Common myeloid progenitor, CD34-positive (primary cell): ENCODE results near the gene ARMC5.

ENCODE experiments used
- CTCF ChIA-PET: fragments of 350-600 bp; sonication (Branson Sonifier 250); formaldehyde crosslinking; loops from one replicate; lab custom pipeline; 2021; ENCODE audit warnings: antibody characterized with exemption; lab: Charles Lee
- POLR2A ChIA-PET: fragments of 350-600 bp; sonication (Branson Sonifier 250); formaldehyde crosslinking; loops from one replicate; lab custom pipeline; 2021; ENCODE audit warnings: antibody characterized with exemption; lab: Charles Lee
- DNase-seq, 3 donors: peaks; one replicate each; pipeline versions ENCODE4 v3.0.0 to v3.0.0-alpha.2; 2013
- H3K27ac ChIP-seq, 2 experiments: 1 replicate in 1 of 2; 2 replicates in 1 of 2; pipeline ENCODE4 v1.7.0; 2013; ENCODE audit warnings: inconsistent platforms in 2 of 2, low read length in 2 of 2, mild to moderate bottlenecking in 2 of 2, low read depth in 1 of 2, moderate library complexity in 1 of 2; ENCODE audit not compliant: severe bottlenecking in 2 of 2, insufficient read depth in 1 of 2, poor library complexity in 1 of 2
- H3K27me3 ChIP-seq, 5 experiments: replicated peaks in 2 of 5; 1 replicate in 3 of 5; 2 replicates in 2 of 5; pipeline versions ENCODE4 v1.6.1 to v1.7.0; 2013; ENCODE audit warnings: low read length in 4 of 5, mild to moderate bottlenecking in 2 of 5, moderate library complexity in 2 of 5, inconsistent platforms in 1 of 5; ENCODE audit not compliant: insufficient read depth in 5 of 5, control insufficient read depth in 4 of 5
- H3K36me3 ChIP-seq, 4 experiments: 1 replicate in 2 of 4; 2 replicates in 2 of 4; pipeline versions ENCODE4 v1.6.1 to v1.7.0; 2013; ENCODE audit warnings: low read length in 3 of 4, control low read depth in 1 of 4, mild to moderate bottlenecking in 1 of 4; ENCODE audit not compliant: control insufficient read depth in 4 of 4, insufficient read depth in 4 of 4
- H3K4me1 ChIP-seq, 4 experiments: 1 replicate in 3 of 4; 2 replicates in 1 of 4; pipeline versions ENCODE4 v1.6.1 to v1.7.1; 2013; ENCODE audit warnings: low read length in 3 of 4, mild to moderate bottlenecking in 3 of 4, control low read depth in 1 of 4, inconsistent platforms in 1 of 4, moderate library complexity in 1 of 4; ENCODE audit not compliant: control insufficient read depth in 4 of 4, insufficient read depth in 4 of 4; ENCODE audit errors: control extremely low read depth in 1 of 4
- H3K4me3 ChIP-seq, 7 experiments: 1 replicate in 4 of 7; 2 replicates in 3 of 7; pipeline versions ENCODE4 v1.5.1 to v1.7.0; 2013; ENCODE audit warnings: mild to moderate bottlenecking in 7 of 7, low read length in 6 of 7, moderate library complexity in 6 of 7, inconsistent platforms in 2 of 7, low read depth in 2 of 7, control low read depth in 1 of 7; ENCODE audit not compliant: insufficient read depth in 4 of 7, control insufficient read depth in 1 of 7; ENCODE audit errors: extremely low read depth in 1 of 7
- H3K9me3 ChIP-seq, 5 experiments: 1 replicate in 4 of 5; 2 replicates in 1 of 5; pipeline versions ENCODE4 v1.6.1 to v1.7.1; 2013; ENCODE audit warnings: low read length in 4 of 5, mild to moderate bottlenecking in 2 of 5, inconsistent platforms in 1 of 5, low read depth in 1 of 5, moderate library complexity in 1 of 5; ENCODE audit not compliant: control insufficient read depth in 4 of 5, insufficient read depth in 2 of 5; ENCODE audit errors: control extremely low read depth in 1 of 5
- WGBS: methylation state at CpG from one replicate; pipeline ENCODE4 v1.1.5; 2013; ENCODE audit not compliant: insufficient coverage; 5-methylcytosine and 5-hydroxymethylcytosine counted together

Gene ARMC5

GRCh38 chr16:31472709-31473203 is 13.5 kb downstream of the ARMC5 start:
- POLR2A ChIA-PET, result no interaction called here
- no peaks in the 10 kb centered on the region for H3K9me3 ChIP-seq

GRCh38 chr16:31473264-31473984 is 14.1 kb downstream of the ARMC5 start:
- H3K4me3 ChIP-seq, result no peak overlapping the region
- CTCF ChIA-PET, result interaction anchor here (1.0 kb wide), 1 partner anchor 62 kb away, joined by 3 read pairs; no protein-coding TSS in a partner anchor

More at GRCh38 chr16:31472709-31473203, 13.5 kb downstream of the ARMC5 start:
- H3K36me3 ChIP-seq, result peaks cover 0 to 12% (median 0%) of the 10 kb centered on the region in 4 experiments
- 53% methylated on average over 17 of the region's 20 CpGs for WGBS
- H3K27ac ChIP-seq, result no peak overlapping the region
- no peaks in the 10 kb centered on the region for H3K27me3 ChIP-seq
- CTCF ChIA-PET, result interaction anchor here (1.0 kb wide), 1 partner anchor 62 kb away, joined by 3 read pairs; no protein-coding TSS in a partner anchor
- DNase-seq, result peak; percentile 83 to 95 (median 95)
- peaks cover 8 to 55% (median 33%) of the 10 kb centered on the region in 4 experiments for H3K4me1 ChIP-seq
- H3K4me3 ChIP-seq, result peak overlapping the region in 5 of 7 experiments; percentile 46 to 76 (median 68)

GRCh38 chr16:31474173-31474714 is 14.9 kb downstream of the ARMC5 start:
- Histone ChIP-seq H3K4me1 (peaks cover 3 to 47% (median 35%) of the 10 kb centered on the region in 4 experiments), H3K4me3 (no peak overlapping the region), H3K36me3 (peaks cover 0 to 12% (median 0%) of the 10 kb centered on the region in 4 experiments), H3K27ac (no peak overlapping the region), H3K9me3 (no peaks in the 10 kb centered on the region), H3K27me3 (no peaks in the 10 kb centered on the region)
- POLR2A ChIA-PET, result no interaction called here
- CTCF ChIA-PET, result interaction anchor here (0.7 to 2.7 kb wide), 4 partner anchors 14 to 397 kb away, joined by 3 to 28 read pairs (median 3); partner anchors contain the start of gene ARMC5
- no peak for DNase-seq
- WGBS, result 97% methylated on average over 9 of the region's 12 CpGs

More at GRCh38 chr16:31473264-31473984, 14.1 kb downstream of the ARMC5 start:
- peaks cover 5 to 51% (median 35%) of the 10 kb centered on the region in 4 experiments for H3K4me1 ChIP-seq
- H3K36me3 ChIP-seq, result peaks cover 0 to 12% (median 0%) of the 10 kb centered on the region in 4 experiments
- no peak overlapping the region for H3K27ac ChIP-seq
- H3K9me3 ChIP-seq, result no peaks in the 10 kb centered on the region
- DNase-seq, result no peak
- no peaks in the 10 kb centered on the region for H3K27me3 ChIP-seq
- 97% methylated on average over 11 of the region's 17 CpGs for WGBS
- POLR2A ChIA-PET, result no interaction called here

GRCh38 chr16:31474773-31475738 is 15.8 kb downstream of the ARMC5 start:
- Histone ChIP-seq H3K27ac (no peak overlapping the region), H3K9me3 (no peaks in the 10 kb centered on the region), H3K4me1 (peaks cover 3 to 47% (median 35%) of the 10 kb centered on the region in 4 experiments), H3K4me3 (no peak overlapping the region), H3K36me3 (peaks cover 0 to 12% (median 0%) of the 10 kb centered on the region in 4 experiments), H3K27me3 (no peaks in the 10 kb centered on the region)
- CTCF ChIA-PET, result interaction anchor here (0.7 to 2.7 kb wide), 5 partner anchors 14 to 396 kb away, joined by 3 to 28 read pairs (median 3); partner anchors contain the start of gene ARMC5
- POLR2A ChIA-PET, result no interaction called here
- 97% methylated on average over 4 of the region's 12 CpGs for WGBS
- DNase-seq, result no peak

GRCh38 chr16:31475946-31476302 is 16.6 kb downstream of the ARMC5 start:
- ChIA-PET POLR2A (interaction anchor here (2.0 kb wide), 1 partner anchor 17 kb away, joined by 4 read pairs; the partner anchor contains the start of gene ARMC5), CTCF (interaction anchor here (1.3 to 2.7 kb wide), 3 partner anchors 12 to 20 kb away, joined by 3 to 28 read pairs (median 4); partner anchors contain the start of gene ARMC5)
- Histone ChIP-seq H3K27me3 (no peaks in the 10 kb centered on the region), H3K36me3 (peaks cover 0 to 12% (median 0%) of the 10 kb centered on the region in 4 experiments), H3K9me3 (no peaks in the 10 kb centered on the region), H3K4me3 (peak overlapping the region in 2 of 7 experiments; percentile 65 to 79), H3K27ac (no peak overlapping the region), H3K4me1 (peaks cover 3 to 51% (median 41%) of the 10 kb centered on the region in 4 experiments)
- 91% methylated on average over 26 of the region's 26 CpGs for WGBS
- no peak for DNase-seq
